ENCODE measurements around the gene ASB11.

The ASB11 gene, protein sequence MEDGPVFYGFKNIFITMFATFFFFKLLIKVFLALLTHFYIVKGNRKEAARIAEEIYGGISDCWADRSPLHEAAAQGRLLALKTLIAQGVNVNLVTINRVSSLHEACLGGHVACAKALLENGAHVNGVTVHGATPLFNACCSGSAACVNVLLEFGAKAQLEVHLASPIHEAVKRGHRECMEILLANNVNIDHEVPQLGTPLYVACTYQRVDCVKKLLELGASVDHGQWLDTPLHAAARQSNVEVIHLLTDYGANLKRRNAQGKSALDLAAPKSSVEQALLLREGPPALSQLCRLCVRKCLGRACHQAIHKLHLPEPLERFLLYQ

DNA sequence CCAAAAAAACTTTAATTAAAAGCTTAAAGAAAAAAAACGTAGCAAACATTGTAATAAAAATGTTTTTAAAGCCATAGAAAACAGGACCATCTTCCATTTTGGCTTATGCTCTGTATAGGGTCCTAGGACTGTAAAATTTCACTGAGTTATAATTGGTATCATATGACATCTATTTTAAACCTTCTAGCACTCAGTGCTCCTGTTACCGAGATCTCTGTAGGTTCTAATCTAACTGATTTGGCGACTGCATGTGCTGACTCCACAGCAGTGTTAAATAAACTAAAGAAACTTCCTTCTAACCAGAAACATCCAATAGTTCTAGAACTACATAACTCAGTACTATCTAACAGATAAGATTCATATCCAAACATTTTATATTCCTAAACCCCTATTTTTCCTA, at the start of gene ASB11:
Gene ASB11 (minus strand): TSS at position 132 of the 400 bp plus-strand sequence. CDS start 35 bp downstream, at position 97.
- DNase-seq (ENCODE audit: low read depth): no peak

DNA sequence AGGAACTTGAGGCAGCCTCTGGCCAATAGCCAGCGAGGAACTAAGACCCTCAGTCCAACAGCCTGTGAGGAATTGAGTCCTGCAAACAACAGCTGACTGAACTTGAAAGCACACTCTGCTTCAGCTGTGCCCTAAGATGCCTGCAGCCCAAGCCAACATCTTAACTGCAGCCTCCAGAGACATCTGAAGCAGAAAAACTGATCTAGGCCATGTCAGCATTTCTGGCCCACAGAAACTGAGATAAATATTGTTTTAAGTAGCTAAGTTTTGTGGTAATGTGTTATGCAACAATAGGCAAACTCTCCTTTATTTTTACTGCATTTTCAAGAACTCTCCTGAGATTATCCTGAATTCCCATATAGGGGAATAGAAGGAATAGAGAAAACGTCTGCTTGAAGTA, 44.3 kb upstream of the ASB11 start:
- no peak for DNase-seq (ENCODE audit: low read depth)

- no peak for DNase-seq (ENCODE audit: low read depth)
Observed at GRCh38 chrX:15358533-15358932, 43.1 kb upstream of the ASB11 start.

DNA sequence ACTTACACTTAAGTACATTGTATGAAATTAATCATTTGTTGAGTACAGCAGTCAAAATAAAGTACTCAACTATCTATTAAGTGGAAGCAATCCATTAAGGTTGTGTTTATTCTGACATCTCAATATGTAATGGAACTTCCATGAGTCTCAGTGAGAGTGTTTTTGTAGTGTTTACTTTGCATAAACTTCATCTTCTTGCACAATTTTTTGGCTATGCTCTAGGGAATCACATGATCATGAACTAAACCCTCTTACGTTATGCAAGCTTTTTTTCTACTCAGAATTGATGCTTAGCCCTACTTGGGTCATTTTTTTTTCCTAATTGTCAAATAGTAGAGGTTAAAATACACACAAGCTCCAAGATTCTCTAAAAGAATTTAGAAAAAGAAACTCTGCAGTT, 41.0 kb upstream of the ASB11 start:
- DNase-seq (ENCODE audit: low read depth): no peak

- no peak for DNase-seq (ENCODE audit: low read depth)
Observed at GRCh38 chrX:15350329-15350996, 35.0 kb upstream of the ASB11 start.

DNA sequence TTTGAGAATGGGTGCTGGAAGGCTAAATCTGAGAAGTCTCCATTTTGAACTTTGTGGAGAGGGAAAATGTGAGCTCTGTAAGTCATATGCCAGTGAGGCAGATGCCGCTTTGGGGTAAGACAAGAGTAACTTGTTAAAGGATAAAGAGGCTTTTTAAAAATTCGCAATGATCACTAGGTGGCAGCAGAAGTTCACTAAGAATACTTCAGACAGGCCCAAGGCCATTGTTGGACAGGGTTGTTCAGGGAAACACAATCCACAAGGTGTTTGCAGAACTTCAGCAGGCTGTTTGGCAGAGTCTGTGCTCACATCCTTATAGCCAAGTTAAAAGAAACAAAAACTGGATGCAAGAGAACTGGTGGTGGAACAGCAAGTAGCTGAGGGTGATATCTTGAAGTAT, 33.6 kb upstream of the ASB11 start:
- no peak for DNase-seq (ENCODE audit: low read depth)

- no peak for DNase-seq (ENCODE audit: low read depth)
Observed at GRCh38 chrX:15345976-15346375, 30.5 kb upstream of the ASB11 start.

- DNase-seq (ENCODE audit: low read depth): no peak
Observed at GRCh38 chrX:15344106-15344505, 28.7 kb upstream of the ASB11 start.

DNA sequence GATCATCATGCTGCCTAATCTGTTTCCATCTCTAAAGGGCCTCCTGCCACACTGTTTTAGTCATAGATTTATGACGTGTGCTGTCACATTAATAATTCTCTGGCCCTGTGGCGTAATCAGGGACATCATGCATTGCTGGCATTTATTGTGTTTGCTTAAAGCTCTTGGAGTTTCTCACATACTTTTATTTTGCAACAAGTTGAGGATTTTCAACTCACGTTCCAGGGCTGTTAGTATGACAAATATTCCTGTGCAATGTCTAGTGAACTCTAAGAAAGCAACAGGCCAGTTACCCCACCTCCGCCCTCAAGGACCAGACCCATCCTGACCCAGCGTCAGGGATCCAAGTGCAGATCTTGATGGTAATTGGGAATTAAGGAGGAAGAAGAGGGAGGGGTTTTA, 27.6 kb upstream of the ASB11 start:
- DNase-seq (ENCODE audit: low read depth): no peak

DNA sequence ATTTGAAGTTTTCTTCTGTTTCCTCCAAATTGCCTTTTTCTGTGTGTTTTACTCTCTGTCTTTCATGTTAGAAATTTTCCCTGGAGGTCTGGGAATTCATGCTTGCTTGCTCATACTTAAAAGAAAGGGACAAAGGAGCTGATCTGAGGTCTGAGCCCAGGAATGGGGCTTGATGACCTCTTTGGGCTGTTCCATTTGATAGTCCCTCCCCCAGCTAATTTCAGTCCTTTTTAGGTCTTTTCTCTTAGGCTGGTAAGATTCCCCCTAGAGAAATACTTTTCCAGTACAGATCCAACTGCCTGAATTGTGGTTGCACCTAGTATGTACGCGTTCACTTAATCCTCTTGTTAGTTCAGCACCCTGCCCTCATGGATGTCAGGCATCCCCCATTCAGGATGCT, 25.4 kb upstream of the ASB11 start:
- no peak for DNase-seq (ENCODE audit: low read depth)

- no peak for DNase-seq (ENCODE audit: low read depth)
Observed at GRCh38 chrX:15336023-15336413, 20.6 kb upstream of the ASB11 start.

DNA sequence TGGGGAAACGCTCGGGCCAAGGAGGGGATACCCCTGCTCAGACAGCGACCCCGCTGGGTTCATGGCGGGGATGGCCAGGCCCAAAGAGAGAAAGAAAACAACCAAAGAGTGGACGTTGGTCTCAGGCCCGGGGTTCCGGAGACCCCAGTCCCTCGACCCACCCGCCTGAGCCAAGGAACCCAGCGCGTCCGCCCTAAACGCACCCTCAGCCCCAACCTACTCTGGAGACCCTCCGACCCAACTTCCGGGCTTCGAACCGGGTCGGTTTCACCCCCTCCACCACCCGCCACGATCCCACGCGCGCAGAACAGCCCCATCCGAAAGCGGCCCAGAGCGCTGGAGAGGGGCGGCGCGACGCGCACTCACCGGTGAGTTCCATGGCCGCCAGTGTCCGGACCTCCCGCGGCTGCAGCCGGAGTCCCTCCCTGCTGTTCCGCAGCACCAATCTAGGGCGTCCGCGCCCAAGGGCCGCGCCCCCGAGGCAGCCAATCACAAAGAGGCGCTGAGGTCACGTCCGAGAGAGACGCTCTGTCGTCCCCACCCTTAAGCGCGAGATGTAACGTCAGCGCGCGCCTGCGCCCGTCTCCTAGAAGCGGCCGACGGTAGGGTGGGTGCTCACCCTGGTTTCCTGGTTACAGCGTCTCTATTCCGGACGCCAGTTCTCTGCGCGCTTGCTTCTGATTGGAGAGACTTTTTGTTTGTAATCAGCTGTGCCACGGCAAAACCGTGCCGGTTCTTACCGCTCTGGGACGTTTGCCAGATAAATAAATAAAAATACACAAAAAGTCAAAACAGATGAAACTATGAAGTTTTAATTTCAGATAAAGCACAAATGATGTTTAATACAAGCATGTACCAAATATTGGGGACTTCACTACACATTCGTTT, 19.9 kb upstream of the ASB11 start, which contains the start of gene PIGA:
Gene PIGA (minus strand): TSS at position 389 of the 888 bp plus-strand sequence. CDS start 3,593 bp downstream, outside the sequence.
- peak; percentile 72 for DNase-seq (ENCODE audit: low read depth)

DNA sequence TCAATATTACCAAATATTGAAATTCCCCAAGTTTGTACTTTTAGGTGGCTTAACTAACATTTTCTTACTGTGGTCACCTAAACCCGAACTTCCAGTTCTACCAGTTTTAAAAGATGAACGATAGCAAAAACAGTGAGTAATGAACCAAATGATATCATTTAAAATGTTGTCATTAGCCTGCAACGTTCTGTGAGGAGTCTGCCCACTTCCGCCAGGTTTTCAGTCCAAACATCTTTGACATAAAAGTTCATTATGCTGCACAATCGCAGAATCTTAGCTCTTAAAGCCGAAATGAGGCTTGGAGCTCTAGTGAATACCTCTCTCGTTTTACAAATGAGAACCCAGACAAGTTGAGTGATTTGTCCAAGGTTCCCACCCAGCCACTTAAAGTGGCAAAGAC, 19.1 kb upstream of the ASB11 start:
- DNase-seq (ENCODE audit: low read depth): no peak

DNA sequence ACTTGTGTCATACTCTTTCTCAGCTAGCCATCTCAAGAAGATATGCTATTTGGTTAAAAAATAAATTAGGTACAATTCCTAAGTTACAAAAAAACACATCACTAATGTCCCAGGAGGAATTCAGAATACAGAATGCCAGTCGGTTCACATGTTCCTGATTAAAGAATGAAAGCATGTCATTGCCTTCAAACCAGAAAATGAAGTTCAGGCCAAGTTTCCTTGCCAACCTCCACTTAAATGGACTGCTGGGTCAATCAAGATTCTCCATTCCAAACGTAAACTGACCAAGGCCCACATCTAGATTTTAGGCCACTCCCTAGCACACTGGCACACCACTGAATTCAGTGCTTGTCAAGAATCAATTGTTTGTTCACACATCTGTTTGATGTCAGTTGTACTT, 13.4 kb upstream of the ASB11 start:
- no peak for DNase-seq (ENCODE audit: low read depth)

DNA sequence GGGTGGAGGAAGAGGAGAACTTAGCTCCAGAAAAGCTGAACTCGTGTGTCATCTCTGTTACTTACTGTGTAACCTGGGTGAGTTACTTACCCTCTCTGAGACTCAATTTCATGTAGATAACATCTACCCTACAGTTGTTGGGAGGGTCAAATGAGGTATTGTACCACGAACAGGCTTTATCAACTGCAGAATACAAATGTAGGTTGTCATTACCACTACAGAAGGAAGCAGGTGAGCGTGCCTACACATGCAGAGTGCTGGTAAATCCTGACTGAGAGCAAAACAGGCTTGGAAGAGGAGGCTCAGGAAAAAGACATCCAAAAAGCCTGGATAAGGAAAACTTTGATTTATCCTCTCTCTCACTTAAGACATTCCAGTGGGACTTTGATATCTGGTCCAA, 12.7 kb upstream of the ASB11 start:
- DNase-seq (ENCODE audit: low read depth): no peak

- no peak for DNase-seq (ENCODE audit: low read depth)
Observed at GRCh38 chrX:15322472-15322871, 7.0 kb upstream of the ASB11 start.

GRCh38 chrX:15322072-15322471, 6.6 kb upstream of the ASB11 start:
- no peak for DNase-seq (ENCODE audit: low read depth)

DNA sequence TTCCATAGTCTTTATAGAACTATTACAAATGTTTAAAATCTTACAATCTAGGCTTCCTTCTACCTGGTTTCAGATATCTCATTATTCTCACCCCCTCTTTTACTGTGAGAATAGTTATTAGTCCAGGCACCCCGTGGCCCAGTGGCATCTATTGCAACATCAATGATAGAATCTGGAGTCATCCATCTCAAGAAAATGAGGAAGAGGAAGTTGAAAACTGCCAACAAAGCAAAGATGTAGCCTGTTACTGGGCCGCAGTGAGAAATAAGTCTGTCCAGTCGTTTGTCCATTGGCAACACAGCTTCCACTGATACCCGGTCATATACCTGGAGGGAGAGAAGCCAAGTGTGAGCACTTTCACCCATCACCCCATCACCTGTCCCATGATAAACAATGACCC, 6.0 kb upstream of the ASB11 start:
- DNase-seq (ENCODE audit: low read depth): no peak

DNA sequence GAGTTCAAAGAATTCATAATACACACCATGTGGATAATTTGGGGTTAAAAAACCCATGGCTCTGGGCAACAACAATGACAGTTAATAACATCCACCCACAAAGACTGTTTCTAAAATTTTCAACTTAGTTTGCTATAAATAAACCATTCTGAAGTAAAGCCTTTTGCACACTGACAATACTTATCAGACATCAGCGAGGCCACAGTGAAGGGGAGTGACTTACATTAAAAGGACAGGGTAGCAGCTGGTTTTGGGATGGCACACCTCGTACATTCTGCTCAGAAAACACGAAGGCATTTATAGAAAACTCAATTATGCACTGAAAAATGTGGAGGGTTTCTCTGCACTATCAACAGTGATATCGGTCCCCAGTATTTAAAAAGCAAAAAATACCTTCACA, 4.9 kb upstream of the ASB11 start:
- no peak for DNase-seq (ENCODE audit: low read depth)

GRCh38 chrX:15319075-15319474, 3.6 kb upstream of the ASB11 start:
- DNase-seq (ENCODE audit: low read depth): no peak

GRCh38 chrX:15314472-15314871, 968 bp downstream of the ASB11 start:
- no peak for DNase-seq (ENCODE audit: low read depth)

GRCh38 chrX:15311119-15311518, 4.3 kb downstream of the ASB11 start:
- DNase-seq (ENCODE audit: low read depth): no peak

- no peak for DNase-seq (ENCODE audit: low read depth)
Observed at GRCh38 chrX:15310117-15310516, 5.3 kb downstream of the ASB11 start.

Data from HS-27A (cell line).